Measurements from ENCODE around the gene METTL17. TPM values are rescaled to one million over a fixed set of nuclear protein-coding genes. Genes with fewer than 3 reads are reported as not detected.

The METTL17 gene
- total RNA-seq, 1 experiment from 2014 or later = 39.6 TPM

GRCh38 chr14:20969336-20969735 lies 20.4 kb upstream of the METTL17 start:
- CTCF ChIA-PET = no interaction called here
- TF ChIP-seq SIN3A (IDR thresholded peaks at IDR 0.05; ENCODE audit: borderline replicate concordance, insufficient read depth, low read depth, low read length) (no peak), REST (IDR thresholded peaks at IDR 0.05; ENCODE audit: insufficient read depth in 1 of 2, low read depth in 2 of 2, low read length in 1 of 2) (no peak), POLR2AphosphoS5 (IDR thresholded peaks at IDR 0.05; ENCODE audit: low read depth, low read length) (no peak), TCF7L2 (IDR thresholded peaks at IDR 0.05; ENCODE audit: low read depth, low read length) (no peak), CTCF (IDR thresholded peaks at IDR 0.05) (no peak)

GRCh38 chr14:20970647-20970982 lies 19.2 kb upstream of the METTL17 start:
- DNase-seq (ENCODE audit: low read depth, low spot score) (no peak), ATAC-seq (peak; percentile 51)
- TF ChIP-seq TCF7L2 (IDR thresholded peaks at IDR 0.05; ENCODE audit: low read depth, low read length) (no peak), POLR2AphosphoS5 (IDR thresholded peaks at IDR 0.05; ENCODE audit: low read depth, low read length) (no peak), REST (IDR thresholded peaks at IDR 0.05; ENCODE audit: insufficient read depth in 1 of 2, low read depth in 2 of 2, low read length in 1 of 2) (no peak), CTCF (IDR thresholded peaks at IDR 0.05) (no peak), SIN3A (IDR thresholded peaks at IDR 0.05; ENCODE audit: borderline replicate concordance, insufficient read depth, low read depth, low read length) (no peak)
- ChIA-PET CTCF (interaction anchor here (0.6 to 1.9 kb wide), 12 partner anchors 10 to 814 kb away, joined by 3 to 16 read pairs (median 4); no protein-coding TSS in a partner anchor), POLR2A (no interaction called here)
- no TSS peak for BruUV-seq (replicated peaks)
- peak overlapping the region; percentile 54 to 79 for H3K4me3 ChIP-seq (ENCODE audit: low read depth in 2 of 2, low read length in 2 of 2)
- H3K4me1 ChIP-seq (ENCODE audit: control insufficient read depth, insufficient read depth, low read length) = no peaks in the 10 kb centered on the region
- H3K36me3 ChIP-seq (ENCODE audit: control insufficient read depth, insufficient read depth, low read length) = no peaks in the 10 kb centered on the region
- in situ Hi-C loops (cut with HindIII; ENCODE audit: low pct_unique_long_range_greater_than_20kb, low sequenced_read_pairs) = no loop called here
- H3K27ac ChIP-seq (ENCODE audit: low read length) = no peak overlapping the region
- intact Hi-C loops (cut with micrococcal nuclease; ENCODE audit: unreplicated experiment) = loop anchor here (5.0 kb wide), 1 partner anchor 273 kb away; no protein-coding TSS in a partner anchor
- no peaks in the 10 kb centered on the region for H3K9me3 ChIP-seq (ENCODE audit: control insufficient read depth, insufficient read depth, low read depth, low read length)
- H3K27me3 ChIP-seq (ENCODE audit: control insufficient read depth, insufficient read depth, low read length) = peaks cover 2% of the 10 kb centered on the region; the same call in 1 of the 2 replicates

More at GRCh38 chr14:20969336-20969735, 20.4 kb upstream of the METTL17 start:
- no peak for ATAC-seq
- intact Hi-C loops (cut with micrococcal nuclease; ENCODE audit: unreplicated experiment) (no loop called here), in situ Hi-C loops (cut with HindIII; ENCODE audit: low pct_unique_long_range_greater_than_20kb, low sequenced_read_pairs) (no loop called here)
- Histone ChIP-seq H3K4me1 (ENCODE audit: control insufficient read depth, insufficient read depth, low read length) (no peaks in the 10 kb centered on the region), H3K27ac (ENCODE audit: low read length) (no peak overlapping the region), H3K4me3 (ENCODE audit: low read depth in 2 of 2, low read length in 2 of 2) (no peak overlapping the region), H3K9me3 (ENCODE audit: control insufficient read depth, insufficient read depth, low read depth, low read length) (no peaks in the 10 kb centered on the region), H3K27me3 (ENCODE audit: control insufficient read depth, insufficient read depth, low read length) (peaks cover 2% of the 10 kb centered on the region; the same call in 1 of the 2 replicates), H3K36me3 (ENCODE audit: control insufficient read depth, insufficient read depth, low read length) (no peaks in the 10 kb centered on the region)
- no TSS peak for BruUV-seq (replicated peaks)
- no peak for DNase-seq (ENCODE audit: low read depth, low spot score)
- POLR2A ChIA-PET = no interaction called here

Data from Panc1 (cell line).